HAP-1 (cell line): Measurements from ENCODE around the gene TREX2.

Experiments
- DNase-seq, 2 experiments: peaks; one replicate each; pipeline ENCODE4 v3.0.0-alpha.2; 2016 to 2020; ENCODE audit warnings: low spot score in 2 of 2
- H3K27me3 ChIP-seq: fragments of 250-450 bp; sonication (Bioruptor Pico); 2 replicates; pipeline ENCODE4 v1.5.1; 2020; ENCODE audit warnings: low read depth, mild to moderate bottlenecking, moderate library complexity
- H3K36me3 ChIP-seq: fragments of 250-450 bp; sonication (Bioruptor Pico); replicated peaks from 2 replicates; pipeline ENCODE4 v1.5.1; 2020; ENCODE audit warnings: mild to moderate bottlenecking
- H3K4me1 ChIP-seq: fragments of 250-450 bp; sonication (Bioruptor Pico); 2 replicates; pipeline ENCODE4 v1.5.1; 2020; ENCODE audit warnings: mild to moderate bottlenecking
- H3K4me3 ChIP-seq: fragments of 250-450 bp; sonication (Bioruptor Pico); 2 replicates; pipeline ENCODE4 v1.5.1; 2020; ENCODE audit warnings: mild to moderate bottlenecking, moderate library complexity
- H3K9me3 ChIP-seq: fragments of 250-450 bp; sonication (Bioruptor Pico); 2 replicates; pipeline ENCODE4 v1.5.1; 2020; ENCODE audit warnings: mild to moderate bottlenecking, moderate library complexity
- in situ Hi-C: fragments of 300-500 bp; cut with MboI; formaldehyde crosslinking; loops from 3 replicates; pipeline ENCODE4 v1.14.3; 2020; ENCODE audit warnings: low sequenced_read_pairs, inconsistent platforms, mixed read lengths

TREX2 gene

GRCh38 chrX:153470411-153471363, 24.8 kb upstream of the TREX2 start, which contains the start of gene HAUS7:
Gene HAUS7 (minus strand): TSS chrX:153470576. CDS start chrX:153470557, 19 bp downstream.
- peak; percentile 87 to 95 for DNase-seq
- no peaks in the 10 kb centered on the region for H3K4me1 ChIP-seq
- peak within 1 kb of the TSS; percentile 89 for H3K4me3 ChIP-seq
- in situ Hi-C loops, result no loop called here
- H3K27me3 ChIP-seq, result no peaks in the 10 kb centered on the region
- no peaks in the 10 kb centered on the region for H3K9me3 ChIP-seq
- peaks cover 20% of the 10 kb centered on the region for H3K36me3 ChIP-seq

- Histone ChIP-seq H3K36me3 (peaks cover 25% of the 10 kb centered on the region), H3K4me3 (peak overlapping the region; percentile 89), H3K4me1 (no peaks in the 10 kb centered on the region), H3K27me3 (no peaks in the 10 kb centered on the region), H3K9me3 (no peaks in the 10 kb centered on the region)
- DNase-seq, result peak; percentile 17 to 76
- in situ Hi-C loops, result no loop called here
These were observed 24.1 kb upstream of the TREX2 start for GRCh38 chrX:153469811-153470410.

- no peak overlapping the region for H3K4me3 ChIP-seq
- peaks cover 35% of the 10 kb centered on the region for H3K36me3 ChIP-seq
- in situ Hi-C loops, result no loop called here
- H3K9me3 ChIP-seq, result no peaks in the 10 kb centered on the region
- H3K27me3 ChIP-seq, result no peaks in the 10 kb centered on the region
- no peak for DNase-seq
- H3K4me1 ChIP-seq, result no peaks in the 10 kb centered on the region
These were observed 22.2 kb upstream of the TREX2 start for GRCh38 chrX:153468008-153468580.

GRCh38 chrX:153465691-153466380, 20.0 kb upstream of the TREX2 start:
- in situ Hi-C loops, result no loop called here
- no peak for DNase-seq

GRCh38 chrX:153464116-153464515, 18.3 kb upstream of the TREX2 start:
- DNase-seq, result no peak
- Histone ChIP-seq H3K36me3 (peaks cover 63% of the 10 kb centered on the region), H3K27me3 (no peaks in the 10 kb centered on the region), H3K4me3 (no peak overlapping the region), H3K9me3 (no peaks in the 10 kb centered on the region), H3K4me1 (no peaks in the 10 kb centered on the region)
- in situ Hi-C loops, result loop anchor here (5.0 kb wide), 1 partner anchor 43 kb away; no protein-coding TSS in a partner anchor

More at GRCh38 chrX:153465691-153466380, 20.0 kb upstream of the TREX2 start:
- peaks cover 52% of the 10 kb centered on the region for H3K36me3 ChIP-seq
- no peak overlapping the region for H3K4me3 ChIP-seq
- H3K9me3 ChIP-seq, result no peaks in the 10 kb centered on the region
- no peaks in the 10 kb centered on the region for H3K4me1 ChIP-seq
- H3K27me3 ChIP-seq, result no peaks in the 10 kb centered on the region

GRCh38 chrX:153463556-153463955, 17.7 kb upstream of the TREX2 start:
- Histone ChIP-seq H3K27me3 (no peaks in the 10 kb centered on the region), H3K9me3 (no peaks in the 10 kb centered on the region), H3K4me1 (no peaks in the 10 kb centered on the region), H3K4me3 (no peak overlapping the region), H3K36me3 (peaks cover 63% of the 10 kb centered on the region)
- in situ Hi-C loops, result loop anchor here (5.0 kb wide), 1 partner anchor 44 kb away; no protein-coding TSS in a partner anchor
- no peak for DNase-seq

GRCh38 chrX:153463031-153463430, 17.2 kb upstream of the TREX2 start:
- no peak for DNase-seq
- Histone ChIP-seq H3K9me3 (no peaks in the 10 kb centered on the region), H3K36me3 (peaks cover 60% of the 10 kb centered on the region), H3K27me3 (no peaks in the 10 kb centered on the region), H3K4me1 (no peaks in the 10 kb centered on the region), H3K4me3 (no peak overlapping the region)
- in situ Hi-C loops, result loop anchor here (5.0 kb wide), 1 partner anchor 44 kb away; no protein-coding TSS in a partner anchor

GRCh38 chrX:153462291-153462690, 16.4 kb upstream of the TREX2 start:
- H3K4me3 ChIP-seq, result no peak overlapping the region
- H3K36me3 ChIP-seq, result peaks cover 60% of the 10 kb centered on the region
- in situ Hi-C loops, result loop anchor here (5.0 kb wide), 1 partner anchor 45 kb away; no protein-coding TSS in a partner anchor
- H3K27me3 ChIP-seq, result no peaks in the 10 kb centered on the region
- no peaks in the 10 kb centered on the region for H3K4me1 ChIP-seq
- DNase-seq, result no peak
- no peaks in the 10 kb centered on the region for H3K9me3 ChIP-seq

GRCh38 chrX:153460826-153461225, 15.0 kb upstream of the TREX2 start:
- in situ Hi-C loops, result loop anchor here (5.0 kb wide), 1 partner anchor 46 kb away; no protein-coding TSS in a partner anchor
- no peaks in the 10 kb centered on the region for H3K9me3 ChIP-seq
- peaks cover 52% of the 10 kb centered on the region for H3K36me3 ChIP-seq
- H3K4me1 ChIP-seq, result no peaks in the 10 kb centered on the region
- DNase-seq, result peak; percentile 28 to 79
- no peaks in the 10 kb centered on the region for H3K27me3 ChIP-seq
- H3K4me3 ChIP-seq, result no peak overlapping the region

- in situ Hi-C loops, result loop anchor here (5.0 kb wide), 1 partner anchor 47 kb away; no protein-coding TSS in a partner anchor
- Histone ChIP-seq H3K36me3 (peaks cover 46% of the 10 kb centered on the region), H3K4me3 (no peak overlapping the region), H3K4me1 (no peaks in the 10 kb centered on the region), H3K9me3 (no peaks in the 10 kb centered on the region), H3K27me3 (no peaks in the 10 kb centered on the region)
- DNase-seq, result no peak
These were observed 14.1 kb upstream of the TREX2 start for GRCh38 chrX:153459986-153460385.

GRCh38 chrX:153458476-153458875, 12.6 kb upstream of the TREX2 start:
- H3K9me3 ChIP-seq, result no peaks in the 10 kb centered on the region
- no peaks in the 10 kb centered on the region for H3K4me1 ChIP-seq
- DNase-seq, result no peak
- H3K27me3 ChIP-seq, result no peaks in the 10 kb centered on the region
- in situ Hi-C loops, result no loop called here
- H3K4me3 ChIP-seq, result no peak overlapping the region
- peaks cover 36% of the 10 kb centered on the region for H3K36me3 ChIP-seq

GRCh38 chrX:153457827-153458466, 12.1 kb upstream of the TREX2 start:
- Histone ChIP-seq H3K27me3 (no peaks in the 10 kb centered on the region), H3K4me1 (no peaks in the 10 kb centered on the region), H3K4me3 (no peak overlapping the region), H3K9me3 (no peaks in the 10 kb centered on the region), H3K36me3 (peaks cover 36% of the 10 kb centered on the region)
- DNase-seq, result no peak
- in situ Hi-C loops, result no loop called here
